Activated CD4-positive, alpha-beta T cell treated with anti-CD3 and anti-CD28 coated beads, Interleukin-2, amount 10 ng/mL, durations not matched to agents 24 days and 14 days (primary cell): Measurements from ENCODE around the gene GRAP. TPM values are rescaled to one million over a fixed set of nuclear protein-coding genes. Genes with fewer than 3 reads are reported as not detected.
A peak's percentile ranks its signal among the peaks of the same experiment; 100 is the strongest.

Source experiments
- DNase-seq: peaks from one replicate; pipeline ENCODE4 v3.0.0; 2022
- H3K27ac Mint-ChIP-seq: one replicate; pipeline ENCODE4 v1.8.0; 2022; ENCODE audit warnings: mild to moderate bottlenecking, mixed read lengths
- H3K27me3 Mint-ChIP-seq: one replicate; pipeline ENCODE4 v1.8.0; 2022; ENCODE audit warnings: mixed read lengths
- H3K36me3 Mint-ChIP-seq: one replicate; pipeline ENCODE4 v1.8.0; 2022; ENCODE audit warnings: low read depth, mild to moderate bottlenecking, mixed read lengths
- H3K4me1 Mint-ChIP-seq: one replicate; pipeline ENCODE4 v1.8.0; 2021; ENCODE audit warnings: mixed read lengths
- H3K4me3 Mint-ChIP-seq: one replicate; pipeline ENCODE4 v1.8.0; 2022; ENCODE audit warnings: mild to moderate bottlenecking, moderate library complexity, mixed read lengths
- H3K9me3 Mint-ChIP-seq: one replicate; pipeline ENCODE4 v1.8.0; 2021; ENCODE audit warnings: mixed read lengths
- intact Hi-C: fragments of 100-400 bp; cut with micrococcal nuclease; formaldehyde crosslinking; loops from one replicate; pipeline ENCODE4 v1.15.1; 2023
- total RNA-seq: library from RNA; stranded (reverse); gene quantifications from 2 replicates; pipeline ENCODE4 v1.2.3, GENCODE V29; 2022

Gene GRAP
- total RNA-seq, 1 donor from 2014 or later, result 9.2 TPM

DNA sequence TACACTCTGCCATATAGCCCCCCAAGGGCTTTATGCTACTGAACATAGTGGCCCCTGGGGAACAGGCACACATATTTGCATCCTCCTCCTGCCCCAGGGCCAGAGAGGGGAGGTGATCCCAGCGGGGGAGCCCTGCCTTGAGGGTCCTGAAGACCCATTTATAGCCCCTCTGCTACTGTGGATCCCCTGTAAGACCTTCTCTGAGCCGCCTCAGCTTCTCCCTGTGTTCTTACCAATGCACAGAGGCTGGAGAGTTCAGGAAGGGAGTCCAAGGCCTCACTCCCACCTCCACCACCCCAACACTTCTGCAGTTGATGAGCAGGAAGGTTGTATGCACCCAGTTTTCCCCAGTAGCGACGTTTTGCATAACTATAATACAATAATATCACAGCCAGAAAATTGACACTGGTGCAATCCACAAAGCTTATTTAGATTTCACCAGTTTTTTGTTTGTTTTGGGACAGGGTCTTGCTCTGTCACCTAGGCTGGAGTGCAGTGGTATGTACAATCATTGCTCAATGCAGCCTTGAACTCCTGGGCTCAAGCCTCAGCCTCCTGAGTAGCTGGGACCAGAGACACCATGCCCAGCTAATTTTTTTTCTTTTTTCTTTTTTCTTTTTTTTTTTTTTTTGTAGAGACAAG lies 40.8 kb downstream of the GRAP start:
- peaks cover 17% of the 10 kb centered on the region for H3K27me3 Mint-ChIP-seq
- H3K4me1 Mint-ChIP-seq, result peaks cover 19% of the 10 kb centered on the region
- DNase-seq, result no peak
- H3K27ac Mint-ChIP-seq, result peak overlapping the region; percentile 62
- no peak overlapping the region for H3K4me3 Mint-ChIP-seq
- no peaks in the 10 kb centered on the region for H3K9me3 Mint-ChIP-seq
- peaks cover 5% of the 10 kb centered on the region for H3K36me3 Mint-ChIP-seq
- intact Hi-C loops, result loop anchor here (2.0 kb wide), 1 partner anchor 149 kb away; no protein-coding TSS in a partner anchor

DNA sequence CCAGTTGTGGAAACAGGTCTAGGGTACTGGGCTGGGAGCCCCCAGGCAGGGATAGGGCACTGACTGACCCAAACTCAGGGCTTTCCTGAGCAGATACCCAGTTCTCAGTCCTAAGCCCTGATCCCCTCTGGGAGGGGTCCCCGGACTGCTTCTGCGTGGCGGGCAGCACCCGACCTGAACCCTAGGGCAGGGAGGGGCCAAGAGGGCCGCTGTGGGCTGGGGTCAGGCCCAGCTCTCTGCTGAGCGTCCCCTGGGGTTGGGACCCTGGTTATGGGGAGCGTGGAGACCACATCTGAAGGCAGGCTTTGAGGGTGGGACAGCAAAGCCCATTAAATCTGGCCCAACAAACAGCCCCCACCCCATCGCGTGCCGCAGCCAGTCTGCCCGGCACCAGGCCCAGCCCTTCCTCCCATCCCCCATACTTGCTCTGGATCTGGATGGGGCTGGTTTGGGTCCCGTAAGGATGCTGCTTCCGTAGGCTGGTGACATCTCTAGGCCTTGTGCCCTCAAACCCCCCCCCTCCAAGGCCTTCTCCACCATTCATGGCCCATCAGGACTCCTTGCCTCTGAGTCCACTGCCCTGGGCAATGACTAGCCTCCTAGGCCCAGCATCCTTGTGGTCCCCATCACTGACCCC lies 41.5 kb downstream of the GRAP start:
- H3K27me3 Mint-ChIP-seq, result peaks cover 17% of the 10 kb centered on the region
- H3K4me1 Mint-ChIP-seq, result peaks cover 21% of the 10 kb centered on the region
- DNase-seq, result no peak
- no peaks in the 10 kb centered on the region for H3K9me3 Mint-ChIP-seq
- H3K27ac Mint-ChIP-seq, result peak overlapping the region; percentile 69
- H3K36me3 Mint-ChIP-seq, result peaks cover 5% of the 10 kb centered on the region
- H3K4me3 Mint-ChIP-seq, result peak overlapping the region; percentile 72
- intact Hi-C loops, result loop anchor here (2.0 kb wide), 1 partner anchor 148 kb away; no protein-coding TSS in a partner anchor

DNA sequence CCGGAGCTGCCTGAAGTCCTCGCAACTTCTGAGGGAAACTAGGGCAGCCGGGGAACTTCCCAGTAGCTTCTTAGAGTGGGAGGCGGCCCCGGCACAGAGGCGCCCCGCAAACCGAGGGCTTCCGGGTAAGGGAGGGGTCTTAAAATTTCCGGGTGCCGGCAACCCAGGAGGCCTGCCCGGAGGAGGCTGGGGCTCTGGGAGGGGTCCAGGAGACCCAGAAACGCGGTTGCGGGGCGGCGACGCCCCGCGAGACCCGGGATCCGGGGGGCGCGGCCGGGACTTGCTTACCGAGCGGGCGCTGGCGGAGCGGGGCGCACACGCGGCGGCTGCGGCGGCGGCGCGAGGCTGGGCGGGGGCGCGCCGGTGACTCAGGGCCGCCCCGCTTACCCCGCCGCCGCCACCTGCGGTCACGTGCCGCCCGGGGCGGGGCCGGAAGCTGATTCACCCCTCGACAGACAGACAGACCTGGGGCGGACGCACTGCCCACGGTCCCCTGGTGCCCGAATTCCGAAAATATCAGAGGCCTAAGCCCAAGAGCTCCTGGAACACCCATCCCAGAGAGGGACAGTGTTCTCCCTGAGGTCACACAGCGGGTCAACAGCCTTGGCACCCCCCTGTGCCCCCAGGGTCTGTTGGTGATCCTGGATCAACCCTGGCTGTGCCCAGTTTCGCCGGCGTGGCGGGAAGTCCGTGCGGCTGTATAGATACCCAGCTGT lies 42.2 kb downstream of the GRAP start, which contains the start of gene FAM83G:
Gene FAM83G (minus strand): TSS at position 344 of the 716 bp plus-strand sequence. CDS start 723 bp downstream, outside the sequence.
- Mint-ChIP-seq H3K36me3 (peaks cover 5% of the 10 kb centered on the region), H3K27me3 (peaks cover 14% of the 10 kb centered on the region), H3K9me3 (no peaks in the 10 kb centered on the region), H3K27ac (peak within 1 kb of the TSS; percentile 91), H3K4me1 (peaks cover 21% of the 10 kb centered on the region), H3K4me3 (peak within 1 kb of the TSS; percentile 90)
- peak; percentile 94 for DNase-seq
- intact Hi-C loops, result loop anchor here (2.0 to 5.0 kb wide), 2 partner anchors 37 to 148 kb away; no protein-coding TSS in a partner anchor

DNA sequence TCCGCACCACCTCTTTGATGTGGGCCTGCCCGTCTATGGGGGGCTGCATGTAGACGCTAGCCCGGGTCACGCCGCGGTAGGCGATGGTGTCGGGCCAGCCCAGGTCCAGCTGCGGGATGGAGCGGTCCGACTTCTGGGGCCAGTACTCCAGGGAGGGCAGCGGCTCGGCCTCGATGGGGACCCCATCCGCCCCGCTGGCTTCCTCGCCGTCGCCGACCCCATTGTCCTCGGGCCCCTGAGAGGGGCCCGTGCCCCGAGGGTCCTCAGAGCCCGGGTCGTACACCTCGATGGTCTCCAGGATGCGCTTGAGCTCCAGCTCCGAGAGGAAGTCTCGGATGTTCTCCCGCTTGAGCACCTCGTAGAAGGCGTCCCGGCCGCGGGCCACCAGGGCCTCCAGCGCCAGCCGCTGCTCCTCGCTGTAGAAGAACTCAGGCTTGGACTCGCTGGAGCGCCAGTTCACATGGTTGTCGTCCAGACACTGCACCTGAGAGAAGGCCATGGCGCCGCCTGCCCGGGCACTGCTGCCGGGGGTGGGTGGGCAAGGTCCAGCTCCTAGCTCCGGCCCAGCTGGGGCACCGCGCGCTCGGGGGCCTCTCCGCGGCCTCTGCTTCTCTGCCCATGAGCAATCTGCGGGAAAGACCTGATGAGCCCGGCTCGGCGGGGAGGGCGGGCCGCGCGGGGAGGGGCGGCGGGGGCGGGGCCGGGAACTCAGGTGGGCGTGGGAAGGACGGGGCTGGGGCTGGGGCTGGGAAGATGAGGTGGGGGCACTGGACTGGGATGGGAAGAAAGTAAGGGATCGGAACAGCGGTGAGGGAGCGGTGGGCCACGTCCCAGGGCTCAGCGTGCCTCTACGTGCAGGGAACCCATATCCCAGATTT lies 43.0 kb downstream of the GRAP start:
- intact Hi-C loops, result loop anchor here (2.0 to 5.0 kb wide), 2 partner anchors 36 to 147 kb away; no protein-coding TSS in a partner anchor
- Mint-ChIP-seq H3K4me3 (peak overlapping the region; percentile 90), H3K36me3 (peaks cover 5% of the 10 kb centered on the region), H3K27me3 (peaks cover 12% of the 10 kb centered on the region), H3K27ac (peak overlapping the region; percentile 91), H3K4me1 (peaks cover 21% of the 10 kb centered on the region), H3K9me3 (no peaks in the 10 kb centered on the region)
- DNase-seq, result peak; percentile 76

DNA sequence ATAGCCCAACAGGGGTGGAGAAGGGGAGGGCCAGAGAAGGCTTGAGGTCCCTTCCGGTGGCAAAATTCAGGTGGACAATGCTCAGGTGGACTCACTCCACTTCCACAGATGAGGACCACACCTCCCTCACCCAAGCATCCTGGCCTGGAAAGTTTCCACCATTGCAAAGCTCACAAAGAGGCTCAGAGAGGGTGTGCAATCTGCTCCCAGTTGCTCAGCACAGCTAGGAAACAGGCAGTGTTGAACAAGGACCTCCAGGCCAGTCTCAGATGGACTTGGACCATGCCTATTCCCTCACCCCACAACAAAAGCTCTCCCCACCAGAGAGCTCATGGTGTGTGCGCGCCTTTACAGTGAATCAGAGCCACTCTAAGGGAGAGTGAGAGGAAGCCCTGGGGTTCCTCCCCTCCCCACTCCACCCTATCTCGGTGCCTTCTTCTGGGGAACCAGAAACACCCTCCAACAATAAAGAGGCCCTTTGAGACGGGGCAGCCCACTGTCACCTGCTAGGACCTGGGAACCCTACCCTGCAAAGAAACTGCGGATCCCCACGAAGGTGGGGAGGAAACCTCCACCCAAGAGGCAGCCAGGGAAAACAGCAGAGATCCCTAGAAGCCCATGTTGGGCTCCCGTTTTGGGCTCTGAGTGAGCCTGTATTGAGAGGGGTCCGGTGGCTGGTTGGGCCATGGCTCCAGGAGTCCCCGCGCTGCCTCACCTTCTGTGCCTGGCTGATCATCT lies 43.8 kb downstream of the GRAP start:
- H3K4me1 Mint-ChIP-seq, result peaks cover 21% of the 10 kb centered on the region
- H3K4me3 Mint-ChIP-seq, result peak overlapping the region; percentile 90
- intact Hi-C loops, result loop anchor here (5.0 kb wide), 1 partner anchor 36 kb away; no protein-coding TSS in a partner anchor
- H3K9me3 Mint-ChIP-seq, result no peaks in the 10 kb centered on the region
- DNase-seq, result peak; percentile 67
- peaks cover 9% of the 10 kb centered on the region for H3K27me3 Mint-ChIP-seq
- no peak overlapping the region for H3K27ac Mint-ChIP-seq
- H3K36me3 Mint-ChIP-seq, result peaks cover 5% of the 10 kb centered on the region

DNA sequence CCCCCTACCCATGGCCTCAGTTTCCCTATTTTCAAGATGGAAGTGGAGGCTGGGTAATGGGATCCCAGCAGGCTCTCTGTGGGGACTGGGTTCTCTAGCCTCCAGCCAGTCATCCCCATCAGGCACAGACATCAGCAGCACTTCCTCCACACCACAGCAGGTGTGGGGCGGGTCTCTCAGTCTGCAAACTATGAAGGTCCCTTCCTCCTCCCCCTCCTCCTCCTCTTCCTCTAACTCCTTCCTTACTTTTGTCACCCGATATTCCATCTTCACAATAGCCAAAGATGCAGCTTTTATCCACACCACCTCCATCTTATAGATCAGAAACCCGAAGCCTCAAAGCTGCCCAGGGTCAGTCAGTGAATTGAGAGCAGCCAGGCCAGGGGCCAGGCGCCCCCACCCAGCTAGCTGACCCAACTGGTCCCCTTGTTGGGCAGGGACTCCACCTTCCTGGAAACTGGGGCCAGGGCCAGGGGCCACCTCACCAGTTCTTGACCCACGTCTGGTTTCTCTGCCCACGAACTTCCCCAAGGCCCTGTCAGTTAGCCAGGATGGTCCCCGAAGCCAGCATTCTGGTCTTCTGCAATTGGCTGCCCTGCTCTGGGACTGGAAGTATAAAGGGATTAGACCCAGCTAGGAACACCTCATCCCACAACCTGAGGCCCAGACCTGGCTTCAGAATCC lies 44.7 kb downstream of the GRAP start:
- intact Hi-C loops, result loop anchor here (5.0 kb wide), 1 partner anchor 35 kb away; no protein-coding TSS in a partner anchor
- H3K9me3 Mint-ChIP-seq, result no peaks in the 10 kb centered on the region
- H3K4me3 Mint-ChIP-seq, result peak overlapping the region; percentile 90
- no peak for DNase-seq
- H3K27ac Mint-ChIP-seq, result no peak overlapping the region
- H3K27me3 Mint-ChIP-seq, result peaks cover 4% of the 10 kb centered on the region
- peaks cover 19% of the 10 kb centered on the region for H3K4me1 Mint-ChIP-seq
- H3K36me3 Mint-ChIP-seq, result peaks cover 5% of the 10 kb centered on the region

DNA sequence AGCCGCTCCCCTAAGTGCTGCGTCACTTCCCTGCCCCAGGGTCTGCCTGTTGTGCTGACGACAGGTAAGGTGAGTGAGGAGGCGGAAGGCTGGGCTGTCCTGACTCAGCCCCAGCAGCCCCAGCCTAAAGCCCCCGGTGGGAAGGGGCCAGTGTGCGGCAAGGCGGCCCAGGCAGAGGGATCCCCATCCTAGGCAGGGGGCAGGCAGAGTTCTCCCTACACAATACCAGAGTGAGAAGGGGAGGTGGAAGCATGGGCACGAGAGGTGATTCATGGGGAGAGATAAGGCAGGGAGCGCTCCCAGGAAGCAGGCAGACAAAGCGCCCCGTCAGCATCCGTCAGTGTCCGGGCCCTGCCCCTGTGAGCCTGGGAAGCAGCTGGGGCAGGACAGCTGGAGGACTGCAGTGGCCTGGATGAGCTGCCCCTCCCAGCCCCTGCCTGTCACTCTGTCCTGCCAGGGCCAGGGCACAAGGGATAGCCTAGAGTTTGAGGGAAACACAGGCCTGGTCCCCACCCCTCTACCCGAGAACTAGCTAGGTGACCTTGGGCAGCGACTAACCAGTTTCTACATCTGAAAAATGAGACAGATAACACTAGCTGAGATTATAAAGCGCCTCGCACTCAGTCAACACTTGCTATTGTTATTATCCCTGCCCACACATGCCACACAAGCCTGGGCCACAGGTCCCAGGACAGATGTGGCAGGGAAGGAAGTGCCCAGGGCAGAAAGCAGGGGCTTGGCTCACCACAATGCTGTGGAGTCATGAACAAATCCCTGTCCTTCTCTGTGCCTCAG lies 46.0 kb downstream of the GRAP start:
- Mint-ChIP-seq H3K9me3 (no peaks in the 10 kb centered on the region), H3K4me1 (peaks cover 17% of the 10 kb centered on the region), H3K4me3 (no peak overlapping the region), H3K27ac (no peak overlapping the region), H3K36me3 (peaks cover 14% of the 10 kb centered on the region), H3K27me3 (no peaks in the 10 kb centered on the region)
- no peak for DNase-seq
- intact Hi-C loops, result loop anchor here (5.0 kb wide), 1 partner anchor 33 kb away; no protein-coding TSS in a partner anchor

DNA sequence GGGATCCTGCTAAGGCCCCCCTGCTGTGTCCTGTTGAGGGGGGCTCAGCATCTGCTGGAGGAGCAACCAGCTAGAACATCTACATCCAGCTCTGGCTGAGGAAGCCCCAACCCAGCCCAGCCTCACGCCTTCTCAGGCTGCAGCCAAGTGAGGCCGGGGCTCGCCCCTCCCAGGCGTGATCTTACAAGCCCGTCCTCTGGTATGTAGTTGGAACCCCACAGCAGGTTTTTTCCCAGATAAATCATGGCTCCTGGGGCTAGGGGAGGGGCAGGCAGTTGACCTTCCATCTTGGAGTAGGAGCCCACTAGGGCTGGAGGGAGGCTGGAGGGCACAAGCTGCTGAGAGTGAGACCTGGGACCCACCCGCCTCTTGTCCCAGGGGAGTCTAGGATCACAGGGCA lies 46.8 kb downstream of the GRAP start:
- no peak overlapping the region for H3K4me3 Mint-ChIP-seq
- no peak overlapping the region for H3K27ac Mint-ChIP-seq
- intact Hi-C loops, result loop anchor here (5.0 kb wide), 1 partner anchor 33 kb away; no protein-coding TSS in a partner anchor
- peaks cover 17% of the 10 kb centered on the region for H3K4me1 Mint-ChIP-seq
- DNase-seq, result no peak
- peaks cover 21% of the 10 kb centered on the region for H3K36me3 Mint-ChIP-seq
- peaks cover 5% of the 10 kb centered on the region for H3K9me3 Mint-ChIP-seq
- no peaks in the 10 kb centered on the region for H3K27me3 Mint-ChIP-seq

DNA sequence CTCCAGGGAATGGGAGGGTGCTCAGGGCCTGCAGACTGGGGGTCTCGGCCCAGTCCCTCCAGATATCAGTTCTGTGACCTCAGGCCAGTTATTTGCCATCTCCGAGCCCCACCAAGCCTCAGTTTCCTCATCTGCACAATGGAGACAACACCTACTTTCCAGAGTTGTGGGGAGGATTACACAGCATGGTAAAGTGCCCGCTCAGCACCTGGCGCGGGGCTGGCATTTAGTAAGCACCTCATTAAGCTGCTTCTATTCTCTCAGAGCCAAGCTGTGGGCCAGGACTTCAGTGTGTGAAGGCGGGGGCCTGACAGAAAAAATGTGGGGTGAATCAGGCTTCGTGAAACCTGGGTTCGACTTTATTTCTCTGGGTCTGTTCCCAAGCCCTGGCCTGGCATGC lies 47.4 kb downstream of the GRAP start:
- H3K27ac Mint-ChIP-seq, result no peak overlapping the region
- H3K4me1 Mint-ChIP-seq, result peaks cover 15% of the 10 kb centered on the region
- H3K36me3 Mint-ChIP-seq, result peaks cover 21% of the 10 kb centered on the region
- intact Hi-C loops, result no loop called here
- H3K27me3 Mint-ChIP-seq, result no peaks in the 10 kb centered on the region
- DNase-seq, result no peak
- peaks cover 6% of the 10 kb centered on the region for H3K9me3 Mint-ChIP-seq
- H3K4me3 Mint-ChIP-seq, result no peak overlapping the region

DNA sequence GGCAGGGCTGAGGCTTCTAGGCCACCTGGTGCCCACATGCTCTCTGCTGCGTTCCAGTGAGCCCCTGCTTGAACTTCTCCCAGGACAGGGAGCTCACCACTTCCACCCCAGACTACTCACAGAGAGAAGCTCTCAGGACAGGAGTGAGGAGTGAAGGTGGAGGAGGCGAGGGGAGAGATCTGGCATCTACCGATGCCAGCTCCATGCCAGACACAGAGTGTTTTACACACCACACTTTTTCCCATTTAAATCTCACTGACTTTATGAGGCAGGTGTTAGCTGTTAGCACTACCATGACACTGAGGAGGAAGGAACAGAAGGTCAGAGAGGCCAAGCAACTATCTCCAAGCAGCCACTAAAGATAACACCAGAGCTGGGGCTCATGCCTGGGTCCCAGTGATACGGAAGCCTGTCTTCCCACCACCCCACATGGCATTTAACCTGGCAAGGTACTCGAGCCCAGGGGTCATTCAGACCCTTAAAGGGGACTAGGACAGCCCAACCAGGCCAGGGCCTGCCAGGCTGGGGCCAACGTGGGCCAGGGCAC lies 49.0 kb downstream of the GRAP start:
- no peak overlapping the region for H3K27ac Mint-ChIP-seq
- DNase-seq, result no peak
- peaks cover 6% of the 10 kb centered on the region for H3K9me3 Mint-ChIP-seq
- intact Hi-C loops, result no loop called here
- no peaks in the 10 kb centered on the region for H3K27me3 Mint-ChIP-seq
- H3K4me3 Mint-ChIP-seq, result no peak overlapping the region
- peaks cover 23% of the 10 kb centered on the region for H3K4me1 Mint-ChIP-seq
- peaks cover 22% of the 10 kb centered on the region for H3K36me3 Mint-ChIP-seq

DNA sequence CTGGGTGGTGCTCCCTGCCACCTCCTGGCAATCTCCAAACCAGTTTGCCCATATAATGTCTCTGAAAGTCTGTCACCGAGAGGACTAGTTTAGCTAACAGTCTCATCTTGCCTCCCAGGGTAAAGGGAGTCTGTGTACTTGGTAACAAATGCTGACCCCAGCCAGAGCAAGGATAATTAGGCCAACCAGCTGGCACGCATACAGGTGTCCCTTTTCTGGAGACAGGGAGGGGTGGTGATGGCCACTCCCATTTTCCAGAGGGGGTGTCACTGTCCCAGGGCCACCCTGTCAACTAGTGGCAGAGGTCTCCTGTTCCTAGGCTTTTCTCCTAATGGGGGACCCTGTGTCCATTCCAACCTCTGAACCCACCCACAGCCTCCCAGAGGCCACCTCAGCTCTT lies 50.3 kb downstream of the GRAP start:
- peaks cover 20% of the 10 kb centered on the region for H3K36me3 Mint-ChIP-seq
- no peak for DNase-seq
- peaks cover 6% of the 10 kb centered on the region for H3K9me3 Mint-ChIP-seq
- peaks cover 14% of the 10 kb centered on the region for H3K4me1 Mint-ChIP-seq
- no peak overlapping the region for H3K4me3 Mint-ChIP-seq
- H3K27me3 Mint-ChIP-seq, result no peaks in the 10 kb centered on the region
- intact Hi-C loops, result no loop called here
- no peak overlapping the region for H3K27ac Mint-ChIP-seq
